Measurements from ENCODE around the gene EPGN.

- TF ChIP-seq CTCF (IDR thresholded peaks at IDR 0.05) (no peak), POLR2A (IDR thresholded peaks at IDR 0.05) (no peak)
Measured at GRCh38 chr4:74331252-74331651, 23.0 kb downstream of the EPGN start.

All from lower leg skin (tissue), 3 donors.